Right lobe of liver (tissue), 4 donors: ENCODE data around the gene FAM3B.

Source experiments
- POLR2A ChIP-seq: fragments of 450-650 bp; IDR thresholded peaks from one replicate; pipeline ENCODE4 v1.6.1; 2017; ENCODE audit warnings: antibody characterized with exemption, mild to moderate bottlenecking
- TF ChIP-seq, protein P1 (sequence below), 4 donors: fragments of 200-600 bp in 3 of 4; fragments of 450-650 bp in 1 of 4; IDR thresholded peaks; one replicate each; pipeline versions ENCODE4 v1.5.1 to v1.8.0; 2016 to 2022; ENCODE audit warnings: antibody characterized with exemption in 4 of 4, mild to moderate bottlenecking in 2 of 4
- donor health status: DM: no; HTN: no; CAD: no.
- donor health status: DM: no; HTN: no; CAD: no.
- donor health status: DM: no; HTN: yes; CAD: no.

DNA sequence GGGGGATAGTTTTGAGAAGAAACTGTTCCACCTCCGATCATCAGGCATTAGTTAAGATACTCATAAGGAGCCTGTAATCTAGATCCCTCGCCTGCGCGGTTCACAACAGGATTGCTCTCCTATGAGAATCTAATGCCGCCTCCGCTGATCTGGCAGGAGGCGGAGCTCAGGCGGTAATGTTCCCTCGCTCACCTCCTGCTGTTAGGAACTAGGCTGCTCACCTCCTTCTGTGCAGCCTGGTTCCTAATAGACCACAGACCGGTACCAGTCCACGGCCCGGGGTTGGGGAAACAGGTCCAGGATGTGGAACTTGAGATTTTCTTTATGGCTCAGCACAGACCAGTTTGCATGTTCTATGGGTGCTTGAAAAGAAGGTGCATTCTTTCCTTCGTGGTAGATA, 27.2 kb upstream of the FAM3B start:
- TF ChIP-seq, protein P1, sequence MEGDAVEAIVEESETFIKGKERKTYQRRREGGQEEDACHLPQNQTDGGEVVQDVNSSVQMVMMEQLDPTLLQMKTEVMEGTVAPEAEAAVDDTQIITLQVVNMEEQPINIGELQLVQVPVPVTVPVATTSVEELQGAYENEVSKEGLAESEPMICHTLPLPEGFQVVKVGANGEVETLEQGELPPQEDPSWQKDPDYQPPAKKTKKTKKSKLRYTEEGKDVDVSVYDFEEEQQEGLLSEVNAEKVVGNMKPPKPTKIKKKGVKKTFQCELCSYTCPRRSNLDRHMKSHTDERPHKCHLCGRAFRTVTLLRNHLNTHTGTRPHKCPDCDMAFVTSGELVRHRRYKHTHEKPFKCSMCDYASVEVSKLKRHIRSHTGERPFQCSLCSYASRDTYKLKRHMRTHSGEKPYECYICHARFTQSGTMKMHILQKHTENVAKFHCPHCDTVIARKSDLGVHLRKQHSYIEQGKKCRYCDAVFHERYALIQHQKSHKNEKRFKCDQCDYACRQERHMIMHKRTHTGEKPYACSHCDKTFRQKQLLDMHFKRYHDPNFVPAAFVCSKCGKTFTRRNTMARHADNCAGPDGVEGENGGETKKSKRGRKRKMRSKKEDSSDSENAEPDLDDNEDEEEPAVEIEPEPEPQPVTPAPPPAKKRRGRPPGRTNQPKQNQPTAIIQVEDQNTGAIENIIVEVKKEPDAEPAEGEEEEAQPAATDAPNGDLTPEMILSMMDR (IDR thresholded peaks at IDR 0.05), result no peak
- TF ChIP-seq POLR2A, result no peak
